Stromal cell of bone marrow (primary cell): Measurements from ENCODE around the gene DDHD1.

Experiments used
- DNase-seq: peaks from one replicate; pipeline ENCODE4 v3.0.0-alpha.2; 2012; ENCODE audit warnings: low read depth

DDHD1 gene

DNA sequence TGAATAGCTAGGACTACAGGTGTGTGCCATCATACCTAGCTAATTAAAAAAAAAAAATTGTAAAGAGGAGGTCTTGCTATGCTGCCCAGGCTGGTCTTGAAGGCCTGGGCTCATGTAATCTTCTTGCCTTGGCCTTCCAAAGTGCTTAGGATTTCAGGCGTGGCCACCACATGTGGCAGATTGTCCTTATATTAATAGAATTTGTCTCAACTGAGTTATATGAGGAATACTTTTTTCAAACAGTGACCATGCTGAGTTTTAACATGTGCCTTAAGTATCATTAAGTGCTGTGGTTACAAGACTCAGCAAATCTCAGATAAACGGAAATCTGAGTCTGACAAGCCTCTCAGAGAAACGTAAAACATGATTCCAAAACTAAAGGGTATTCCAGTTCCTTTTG lies 119.1 kb downstream of the DDHD1 start:
- no peak for DNase-seq

DNA sequence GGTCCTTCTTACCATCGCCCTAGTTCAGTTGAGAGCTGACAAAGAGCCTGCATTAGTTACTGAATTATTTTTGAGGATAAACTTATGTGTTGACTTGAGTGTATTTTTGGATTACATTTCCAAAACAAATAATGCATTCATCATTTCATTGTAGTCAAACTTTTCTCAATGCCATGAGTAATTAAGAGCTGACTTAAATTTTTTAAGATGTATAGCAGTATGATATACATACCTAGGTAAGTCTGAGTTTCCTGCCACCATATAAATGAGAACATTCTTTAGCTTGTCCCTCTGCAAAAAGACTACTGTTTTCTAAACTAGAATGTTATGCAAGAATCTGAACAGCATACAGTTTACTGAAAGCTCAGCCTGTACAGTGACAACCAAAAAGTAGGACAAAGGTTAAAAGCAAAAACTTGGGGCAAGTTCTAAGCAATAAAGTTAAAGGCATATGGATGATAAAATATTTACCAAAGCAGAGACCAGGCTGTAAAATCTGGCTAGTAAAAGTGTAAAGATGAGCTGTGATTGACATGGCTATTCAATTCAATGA lies 120.2 kb downstream of the DDHD1 start:
- DNase-seq = no peak

GRCh38 chr14:53032161-53032803 lies 120.8 kb downstream of the DDHD1 start:
- DNase-seq = peak; percentile 67

DNA sequence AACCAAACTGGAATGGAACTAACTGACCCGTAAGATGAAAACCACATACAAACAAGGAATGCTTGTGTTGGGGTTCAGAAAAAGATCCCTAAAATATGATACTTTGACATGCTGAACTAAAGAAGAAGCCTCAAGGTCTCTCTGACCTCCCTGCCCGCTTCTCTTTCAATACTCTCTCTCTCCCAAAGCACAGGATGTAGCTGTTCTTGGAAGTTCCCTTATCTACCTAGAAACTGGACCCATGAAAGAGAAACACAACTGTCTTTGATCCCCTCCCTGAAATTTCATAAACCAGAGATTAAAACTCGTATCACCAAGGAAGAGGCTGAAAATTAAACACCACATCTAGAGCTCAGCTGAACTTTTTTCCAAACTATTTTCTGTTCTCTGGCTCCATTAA lies 125.6 kb downstream of the DDHD1 start:
- no peak for DNase-seq

DNA sequence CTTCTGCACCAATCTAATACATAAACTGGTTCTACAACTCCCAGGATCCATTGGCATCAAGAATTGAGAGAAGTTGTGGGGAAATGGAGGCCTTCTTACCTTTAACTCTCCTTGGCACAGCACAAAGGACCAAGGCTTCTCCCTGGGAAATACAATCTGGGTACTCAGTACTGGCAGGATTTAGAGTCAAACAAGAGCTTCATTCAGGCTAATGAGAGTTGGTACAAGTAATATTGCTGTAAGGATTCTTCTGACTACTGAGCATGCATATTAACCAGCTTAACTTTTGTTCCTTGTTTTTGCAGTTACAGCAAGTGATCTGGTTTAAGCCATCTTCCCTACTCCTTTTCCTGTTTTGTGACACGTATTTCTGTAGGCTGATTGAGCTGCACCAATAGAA lies 126.1 kb downstream of the DDHD1 start:
- DNase-seq = no peak

DNA sequence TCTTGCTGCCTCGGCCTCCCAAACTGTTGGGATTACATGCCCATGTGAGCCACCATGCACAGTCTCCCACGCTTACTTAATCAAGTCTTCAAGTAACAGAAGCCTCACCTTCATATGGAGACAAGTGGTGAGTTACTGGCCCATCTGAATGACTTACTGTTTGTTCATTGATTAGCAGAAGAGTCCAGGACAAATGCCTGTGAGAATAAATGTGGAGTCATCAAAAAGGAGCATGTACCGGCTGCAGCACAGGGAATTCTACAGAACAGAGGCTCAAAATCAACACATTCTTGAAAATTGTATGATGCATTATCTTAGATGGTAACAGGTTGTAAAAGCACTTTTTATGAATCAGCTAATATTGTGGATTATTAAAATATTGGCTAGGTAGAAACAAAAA lies 129.8 kb downstream of the DDHD1 start:
- no peak for DNase-seq

DNA sequence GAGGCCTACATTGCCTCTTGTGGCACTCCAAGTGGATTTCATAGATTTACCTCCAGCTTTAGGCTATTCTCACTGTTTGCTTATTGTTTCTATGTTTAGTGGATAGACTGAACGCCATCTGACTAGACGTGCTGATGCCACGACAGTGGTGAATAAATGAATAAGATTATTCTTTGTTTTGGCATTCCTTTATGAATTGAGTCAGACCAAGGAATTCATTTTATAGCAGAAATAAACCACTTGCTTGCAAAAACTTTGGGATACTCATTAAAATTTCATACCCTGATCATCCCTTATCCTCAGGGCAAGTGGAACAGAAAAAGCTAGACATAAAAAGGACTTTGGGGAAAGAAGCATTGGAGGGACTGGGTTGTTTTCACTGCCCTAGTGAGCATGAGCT lies 130.5 kb downstream of the DDHD1 start:
- DNase-seq = no peak

- no peak for DNase-seq
These were observed 132.8 kb downstream of the DDHD1 start for GRCh38 chr14:53020193-53020932.

- no peak for DNase-seq
These were observed 133.7 kb downstream of the DDHD1 start for GRCh38 chr14:53019406-53019805.

DNA sequence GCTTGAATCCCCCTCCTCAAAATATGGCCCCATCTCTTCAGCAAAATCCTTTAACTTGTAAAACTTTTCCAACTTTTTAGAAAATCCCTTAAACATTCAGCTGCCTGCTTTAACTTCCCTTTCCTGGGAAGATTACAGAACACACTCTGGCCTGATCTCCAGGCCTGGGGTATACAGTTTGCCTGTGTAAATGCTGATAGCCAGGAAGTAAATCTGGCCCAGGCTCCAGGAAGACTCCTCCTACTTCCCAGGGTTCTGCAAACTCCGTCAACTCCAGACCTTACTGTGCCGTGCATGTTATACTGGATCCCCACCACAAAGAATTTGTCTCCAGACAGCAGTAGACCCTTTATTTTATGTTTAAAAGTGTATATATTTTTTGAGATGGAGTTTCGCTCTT lies 135.3 kb downstream of the DDHD1 start:
- no peak for DNase-seq

DNA sequence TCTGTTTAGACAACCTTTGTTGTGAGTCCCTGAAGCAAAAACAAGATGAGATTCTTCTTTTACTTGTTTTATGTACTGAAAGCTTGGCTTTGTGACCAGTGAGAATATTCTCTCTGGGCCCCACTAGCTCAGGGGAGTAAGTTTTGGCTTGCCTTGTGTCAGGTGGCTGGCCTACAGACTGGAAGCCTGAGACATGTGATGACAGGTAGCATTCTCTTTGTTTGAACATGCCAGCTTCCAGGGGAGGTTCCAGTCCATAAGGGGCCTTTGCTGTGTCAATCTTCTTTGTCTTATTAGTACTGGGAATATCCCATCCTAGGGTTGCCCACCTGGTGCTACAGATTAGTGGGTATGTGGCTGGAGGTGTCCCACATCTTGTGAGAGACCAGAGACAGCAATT lies 136.2 kb downstream of the DDHD1 start:
- no peak for DNase-seq

GRCh38 chr14:53016491-53016890 lies 136.6 kb downstream of the DDHD1 start:
- no peak for DNase-seq

GRCh38 chr14:53011053-53011462 lies 142.1 kb downstream of the DDHD1 start:
- DNase-seq = peak; percentile 92

DNA sequence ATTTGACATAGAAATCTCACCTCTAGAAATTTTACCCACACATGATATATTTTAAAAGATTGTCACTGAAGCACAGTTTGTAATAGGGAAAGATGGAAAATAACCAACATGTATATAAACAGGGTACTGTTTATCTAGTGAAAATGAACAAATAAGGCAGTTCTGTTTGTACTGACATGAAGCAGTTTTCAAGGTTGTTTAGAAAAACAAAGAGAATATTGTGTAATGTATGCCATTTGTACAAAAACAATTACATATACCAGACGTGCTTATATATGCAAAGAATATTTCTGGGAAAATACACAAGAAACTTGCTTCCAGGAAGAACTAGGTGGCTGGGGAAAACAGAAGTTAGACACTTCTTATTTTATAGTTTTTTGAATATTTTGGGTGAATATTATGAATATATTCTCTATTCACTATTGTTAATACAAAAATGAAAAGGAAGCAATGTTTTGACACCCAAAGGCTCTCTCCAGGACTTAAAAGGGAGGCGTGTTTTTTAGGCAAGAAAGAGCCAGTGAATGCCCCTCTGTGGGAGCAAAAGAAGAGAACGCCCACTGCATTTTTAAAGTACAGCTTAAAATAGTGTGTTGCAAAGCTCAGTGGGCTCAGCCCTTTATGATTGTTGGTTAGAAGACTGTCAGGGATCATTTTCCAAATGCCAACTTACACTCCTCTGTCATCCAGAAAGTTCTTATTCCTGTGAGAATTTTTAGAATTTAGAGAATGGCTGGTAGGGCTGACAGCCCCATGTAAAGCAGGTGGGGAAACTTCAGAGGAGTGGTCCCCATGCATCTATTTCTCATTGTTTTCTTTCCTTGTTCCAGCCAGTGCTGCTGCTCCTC lies 142.7 kb downstream of the DDHD1 start:
- DNase-seq = no peak

DNA sequence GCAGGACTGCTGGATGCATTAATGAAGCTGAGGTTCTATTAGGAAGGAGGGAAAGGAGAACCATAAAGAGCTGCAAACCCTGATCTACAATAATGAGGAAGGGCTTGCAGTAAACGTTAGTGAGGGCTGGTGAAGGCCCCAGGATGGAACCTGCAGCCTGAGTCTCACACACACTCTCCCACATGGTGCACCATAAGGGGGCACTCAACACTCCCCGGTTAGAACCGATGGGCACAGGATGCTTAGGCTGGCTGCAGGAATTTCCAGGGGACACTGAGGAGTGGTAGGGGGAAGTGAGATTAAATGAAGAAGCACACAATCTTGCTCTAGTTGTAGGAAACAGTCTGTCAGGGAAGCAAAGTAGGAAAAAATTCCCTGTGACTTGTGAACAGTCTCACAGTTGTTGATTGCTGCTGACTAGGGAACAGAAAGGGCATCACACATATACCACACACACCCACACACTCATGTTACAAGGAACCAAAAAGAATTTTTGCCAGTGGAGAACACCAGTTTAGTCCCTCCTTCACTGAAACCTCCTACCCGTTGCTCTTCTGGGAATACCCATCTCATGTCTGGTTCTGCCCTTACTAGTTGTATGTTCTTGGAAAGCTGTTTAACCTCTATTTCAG lies 146.1 kb downstream of the DDHD1 start:
- DNase-seq = no peak

DNA sequence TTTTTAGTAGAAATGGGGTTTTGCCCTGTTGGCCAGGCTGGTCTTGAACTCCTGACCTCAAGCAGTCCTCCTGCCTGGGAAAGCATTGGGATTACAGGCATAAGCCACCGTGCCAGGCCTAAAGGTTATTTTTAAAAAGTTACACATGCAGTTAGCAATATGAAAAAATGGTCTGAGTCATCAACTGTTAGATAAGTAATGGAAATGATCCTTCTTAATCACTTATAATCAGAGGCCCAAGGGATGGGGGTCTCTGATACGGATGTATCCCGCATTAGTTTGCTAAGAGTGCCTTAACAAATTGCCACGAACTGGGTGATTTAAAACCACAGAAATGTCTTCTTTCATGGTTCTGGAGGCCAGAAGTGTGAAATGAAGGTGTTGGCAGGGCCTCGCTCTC lies 148.1 kb downstream of the DDHD1 start:
- DNase-seq = no peak

GRCh38 chr14:53003776-53004175 lies 149.3 kb downstream of the DDHD1 start:
- no peak for DNase-seq

DNA sequence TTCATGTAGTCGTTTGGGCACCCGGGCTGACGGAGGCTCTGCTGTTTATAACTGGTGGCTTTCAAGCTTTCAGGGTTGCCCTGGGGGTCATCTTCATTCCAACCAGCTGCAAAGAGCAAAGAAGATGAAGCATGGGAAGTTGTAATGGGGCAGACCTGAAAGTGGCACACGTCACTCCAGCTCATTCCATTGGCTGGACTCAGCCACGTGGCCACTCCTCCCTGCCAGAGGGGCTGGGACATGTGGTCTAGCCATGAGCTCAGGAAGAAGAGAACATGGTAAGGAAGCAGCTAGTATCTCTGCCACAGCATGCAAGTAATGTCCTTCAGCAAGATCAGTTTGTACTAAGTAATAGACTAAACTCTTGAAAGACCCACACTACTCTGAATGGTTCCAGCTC lies 150.5 kb downstream of the DDHD1 start:
- no peak for DNase-seq

- DNase-seq = no peak
These were observed 151.2 kb downstream of the DDHD1 start for GRCh38 chr14:53001787-53002378.

DNA sequence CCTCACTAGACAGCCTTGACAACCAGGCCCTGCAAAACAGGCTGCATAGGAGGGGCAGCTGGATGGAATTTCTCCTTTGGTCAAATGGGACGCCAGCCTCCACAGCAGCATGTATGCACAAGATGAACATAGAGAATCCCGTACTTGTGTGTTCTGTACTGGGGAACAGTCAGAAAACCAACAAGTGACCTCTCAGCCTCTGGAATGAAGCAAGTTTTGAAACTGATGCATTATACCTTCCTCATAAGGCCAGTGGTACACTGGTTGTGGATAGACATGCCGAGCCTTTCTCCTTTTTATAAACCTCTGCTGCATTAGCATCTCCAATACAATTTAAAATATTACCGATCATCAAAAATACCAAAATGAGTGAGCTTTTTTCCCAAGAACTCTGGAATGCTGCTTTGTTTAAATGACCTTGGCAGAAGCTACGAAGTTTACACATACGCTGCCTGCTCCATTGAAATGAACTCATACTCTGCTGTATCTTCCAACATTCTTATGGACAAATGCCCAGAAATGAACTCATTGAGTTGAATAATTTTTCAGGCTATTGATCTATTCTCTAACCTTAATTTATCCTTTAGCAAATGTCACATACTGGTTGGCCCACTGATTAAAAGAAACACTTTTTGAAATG lies 154.6 kb downstream of the DDHD1 start:
- DNase-seq = peak; percentile 83

DNA sequence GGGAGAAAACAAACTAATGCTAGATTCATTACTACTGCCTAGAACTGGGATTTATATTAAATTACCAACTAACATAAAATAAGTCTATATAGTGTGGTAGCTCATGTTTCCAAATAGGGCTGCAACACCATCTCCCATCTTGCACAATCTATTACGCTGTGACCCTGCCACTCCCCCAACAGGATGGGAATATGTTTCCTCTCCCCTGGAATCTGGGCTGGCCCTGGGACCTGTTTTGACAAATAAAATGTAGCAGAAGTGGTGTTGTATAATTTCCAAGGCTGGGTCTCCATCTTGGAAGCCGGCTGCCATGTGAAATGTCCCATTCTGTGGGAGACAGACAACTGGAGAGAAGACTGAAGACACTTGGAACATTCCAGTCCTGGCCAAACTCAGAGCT lies 156.6 kb downstream of the DDHD1 start:
- DNase-seq = no peak
